ENCODE results near the gene MAN2A2.
A peak's percentile ranks its signal among the peaks of the same experiment; 100 is the strongest.

MAN2A2 gene

GRCh38 chr15:90902840-90903732 lies at the start of gene MAN2A2:
Gene MAN2A2, plus strand, starts transcription at chr15:90903302. Its CDS starts 906 bp downstream, at chr15:90904208.
- DNase-seq (ENCODE audit: low read depth) = peak; percentile 58

GRCh38 chr15:90855139-90855538 lies 48.0 kb upstream of the MAN2A2 start:
- no peak for DNase-seq (ENCODE audit: low read depth)

DNA sequence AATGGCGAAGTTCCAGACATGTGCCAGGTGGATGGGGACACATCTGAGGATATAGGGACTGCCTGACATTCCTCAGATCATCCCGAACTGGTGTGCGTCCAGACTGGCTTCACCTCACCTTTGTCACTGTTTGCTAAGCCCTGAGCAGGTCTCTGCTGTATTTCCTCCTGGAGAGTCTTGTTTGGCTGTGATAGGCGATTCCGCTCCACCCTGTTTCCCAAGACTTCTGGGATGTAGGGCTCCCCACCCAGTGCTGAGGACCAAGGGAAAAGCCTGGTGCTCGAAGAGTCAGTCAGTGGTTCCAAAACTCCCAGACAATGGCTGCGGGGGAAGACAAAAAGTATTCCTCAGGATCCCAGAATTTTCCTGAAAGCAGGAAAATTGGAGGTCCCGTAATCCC lies 45.8 kb upstream of the MAN2A2 start:
- no peak for DNase-seq (ENCODE audit: low read depth)

GRCh38 chr15:90857883-90858443 lies 45.1 kb upstream of the MAN2A2 start:
- DNase-seq (ENCODE audit: low read depth) = no peak

DNA sequence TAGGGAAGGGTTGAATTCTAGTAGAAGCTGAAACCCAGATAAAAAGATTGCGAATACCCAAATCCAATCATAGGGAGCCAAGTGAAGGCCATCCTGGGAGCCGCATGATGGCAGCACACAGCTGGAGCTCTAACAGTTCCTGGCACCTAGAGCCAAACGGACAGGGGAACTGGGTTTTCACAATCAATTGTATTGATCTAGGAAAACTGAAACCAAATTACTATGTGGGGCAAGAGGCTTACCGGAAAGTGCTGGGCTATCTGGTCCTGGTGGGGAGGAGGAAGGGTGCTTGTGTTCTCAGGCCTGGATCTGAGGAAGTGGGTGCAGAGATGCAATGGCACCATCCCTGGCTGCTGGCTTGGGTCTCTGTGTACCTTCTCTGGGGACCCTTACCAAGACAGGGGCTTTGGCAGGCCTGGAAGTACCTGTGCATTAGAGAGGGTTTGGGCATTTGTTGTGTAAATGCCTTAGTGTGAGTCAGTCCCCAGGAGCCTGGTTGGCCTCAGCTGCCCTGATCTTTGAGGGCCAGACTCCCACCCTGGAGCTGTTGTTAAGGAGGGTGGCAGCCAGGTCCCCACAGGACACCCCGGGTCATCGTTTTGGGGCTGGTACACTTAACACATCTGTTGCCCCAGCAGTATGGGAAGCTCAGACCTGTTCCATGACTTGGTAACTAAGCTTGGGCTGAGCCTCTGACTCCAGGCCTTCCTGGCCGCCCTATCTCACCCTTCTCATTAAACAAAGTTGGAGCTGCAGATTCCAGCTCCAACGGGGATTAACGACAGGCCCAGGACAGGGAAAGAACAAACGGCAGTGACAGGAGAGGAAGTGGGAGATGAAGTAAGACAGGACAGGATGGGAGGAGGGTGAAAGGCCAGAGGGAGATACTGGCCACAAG lies 43.6 kb upstream of the MAN2A2 start:
- no peak for DNase-seq (ENCODE audit: low read depth)

DNA sequence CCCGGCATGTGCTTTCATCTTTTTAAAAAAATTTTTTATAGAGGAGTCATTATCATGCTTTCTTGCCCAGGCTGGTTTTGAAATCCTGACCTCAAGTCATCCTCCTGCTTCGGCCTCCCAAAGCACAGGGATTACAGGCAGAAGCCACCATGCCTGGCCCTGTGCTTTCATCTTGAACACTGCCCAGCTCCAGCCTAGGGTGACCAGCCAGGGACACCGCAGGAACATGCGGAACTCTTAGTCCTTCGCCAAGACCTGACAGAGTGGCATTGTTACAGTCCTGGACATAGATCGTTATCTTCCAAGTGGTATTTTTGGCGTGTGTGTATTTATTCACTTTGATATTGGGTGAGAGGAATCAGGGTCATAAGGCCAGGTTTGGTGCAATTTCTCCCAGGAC lies 42.7 kb upstream of the MAN2A2 start:
- no peak for DNase-seq (ENCODE audit: low read depth)

DNA sequence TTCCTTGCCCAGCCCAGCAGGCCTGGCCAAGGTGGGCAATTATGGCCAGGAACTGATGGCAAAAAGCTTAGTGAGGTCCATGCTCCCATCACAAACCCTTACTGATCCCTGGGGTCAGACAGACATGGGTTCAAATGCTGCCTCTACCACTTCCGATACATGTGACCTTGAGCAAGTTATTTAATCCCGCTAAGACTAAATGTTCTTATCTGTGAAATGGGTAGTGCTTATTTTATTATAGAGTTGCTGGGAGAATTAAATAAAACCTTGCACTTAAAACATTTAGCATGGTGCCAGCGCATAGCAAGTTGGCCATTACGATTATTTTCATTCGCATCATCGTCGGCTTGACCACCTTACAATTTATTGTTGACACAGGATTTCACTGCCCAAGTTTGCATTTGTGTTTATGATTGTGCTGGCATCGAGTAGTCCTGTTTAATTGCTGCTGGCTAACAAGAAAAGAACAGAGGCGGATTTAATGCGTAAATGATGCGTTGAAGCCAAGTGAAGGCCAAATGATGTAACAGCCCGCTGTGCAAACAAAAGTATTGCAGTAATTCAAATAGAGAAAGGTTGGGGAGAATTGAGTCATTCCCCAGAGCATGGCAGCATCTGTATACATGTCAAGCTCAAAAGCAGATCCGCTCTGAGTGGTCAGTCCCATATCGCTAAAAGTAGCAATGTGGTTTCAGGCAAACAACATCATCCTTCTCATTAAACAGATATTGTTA lies 42.0 kb upstream of the MAN2A2 start:
- DNase-seq (ENCODE audit: low read depth) = no peak

- no peak for DNase-seq (ENCODE audit: low read depth)
Measured at GRCh38 chr15:90862487-90862886, 40.6 kb upstream of the MAN2A2 start.

DNA sequence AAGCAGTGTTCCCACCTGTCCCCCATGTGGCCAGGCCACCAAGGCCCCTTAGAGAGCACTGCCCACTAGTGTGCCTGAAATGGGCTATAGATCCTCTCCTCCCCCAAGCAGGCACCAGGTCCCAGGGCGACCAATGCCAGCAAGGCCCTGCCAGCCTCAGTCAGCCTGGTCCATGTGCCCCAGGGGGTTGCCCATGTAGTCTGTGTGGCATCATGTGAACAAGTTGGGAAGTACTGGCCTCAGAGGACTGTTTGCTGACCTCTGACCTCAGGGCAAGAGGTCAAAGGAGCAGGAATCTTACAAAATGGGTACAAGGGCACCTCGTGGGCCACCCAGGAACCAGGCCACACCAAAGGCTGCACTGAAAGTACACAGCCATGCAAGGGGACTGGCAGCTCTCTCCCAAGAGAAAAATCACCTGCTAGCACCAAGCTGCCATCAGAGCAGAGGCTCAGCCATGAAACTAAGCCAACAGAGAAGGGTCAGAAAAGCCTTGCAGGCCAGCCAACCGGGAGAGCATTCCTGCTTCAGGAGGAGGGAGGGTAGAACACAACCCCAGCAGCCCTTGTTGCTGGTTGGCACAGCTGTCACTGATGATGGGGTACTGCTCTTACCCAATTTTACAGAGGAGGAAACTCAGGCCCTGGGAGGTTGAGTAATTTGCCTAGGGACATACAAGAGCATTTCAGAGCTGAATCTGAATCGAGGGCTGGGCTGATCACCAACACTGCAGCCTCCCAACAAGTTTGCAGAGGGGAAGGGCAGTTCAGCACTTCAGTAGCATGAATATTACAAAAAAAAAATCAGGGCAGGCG lies 39.9 kb upstream of the MAN2A2 start:
- DNase-seq (ENCODE audit: low read depth) = no peak

DNA sequence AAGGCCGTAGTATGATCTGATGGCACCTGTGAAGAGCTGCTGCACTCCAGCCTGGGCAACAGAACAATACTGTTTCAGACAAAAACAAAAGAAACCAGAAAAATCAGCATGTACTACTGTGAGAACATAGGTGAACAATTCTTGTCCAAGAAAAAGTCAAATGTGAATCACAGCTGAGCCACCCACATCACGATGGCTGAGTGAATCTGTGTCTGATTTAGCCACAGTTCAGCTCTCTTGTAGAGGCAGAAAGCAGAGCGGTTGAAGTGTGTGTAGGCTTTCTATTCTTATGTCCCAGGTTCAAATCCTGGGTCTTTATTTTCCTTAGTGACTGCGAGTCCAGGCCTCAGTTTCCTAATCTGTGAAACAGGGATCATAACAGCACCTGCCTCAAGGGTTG lies 39.1 kb upstream of the MAN2A2 start:
- no peak for DNase-seq (ENCODE audit: low read depth)

GRCh38 chr15:90864507-90864906 lies 38.6 kb upstream of the MAN2A2 start:
- no peak for DNase-seq (ENCODE audit: low read depth)

- no peak for DNase-seq (ENCODE audit: low read depth)
Measured at GRCh38 chr15:90865702-90866101, 37.4 kb upstream of the MAN2A2 start.

GRCh38 chr15:90866161-90866715 lies 36.9 kb upstream of the MAN2A2 start:
- no peak for DNase-seq (ENCODE audit: low read depth)

- no peak for DNase-seq (ENCODE audit: low read depth)
Measured at GRCh38 chr15:90866800-90867199, 36.3 kb upstream of the MAN2A2 start.

- no peak for DNase-seq (ENCODE audit: low read depth)
Measured at GRCh38 chr15:90868261-90868689, 34.8 kb upstream of the MAN2A2 start, which contains the start of gene FURIN. Gene FURIN, plus strand, starts transcription at chr15:90868588. Its CDS starts 7,153 bp downstream, at chr15:90875741.

DNA sequence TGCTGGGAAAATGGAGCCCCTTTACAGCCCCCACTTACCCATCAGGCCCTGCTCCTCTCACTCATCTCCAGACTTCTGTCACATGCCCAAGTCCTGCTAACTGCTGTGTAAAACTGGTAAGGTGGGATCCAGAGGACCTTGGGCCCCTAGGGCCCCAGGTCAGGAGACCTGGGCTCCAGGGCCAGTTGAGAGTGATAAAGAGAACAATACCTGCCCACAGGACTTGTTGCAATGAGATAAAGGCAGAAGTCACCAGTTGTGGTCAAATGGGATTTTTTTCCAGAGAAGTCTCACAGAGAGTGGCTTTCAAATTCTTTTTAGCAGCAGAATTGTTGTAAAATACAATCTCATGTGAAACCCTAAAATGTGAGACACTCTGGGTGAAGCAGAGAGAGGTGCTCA lies 34.0 kb upstream of the MAN2A2 start:
- no peak for DNase-seq (ENCODE audit: low read depth)

GRCh38 chr15:90869601-90870353 lies 33.3 kb upstream of the MAN2A2 start:
- DNase-seq (ENCODE audit: low read depth) = no peak

- no peak for DNase-seq (ENCODE audit: low read depth)
Measured at GRCh38 chr15:90870354-90871138, 32.6 kb upstream of the MAN2A2 start.

- DNase-seq (ENCODE audit: low read depth) = no peak
Measured at GRCh38 chr15:90871139-90871715, 31.9 kb upstream of the MAN2A2 start.
